Kidney epithelial cell (primary cell): ENCODE results near the gene BMP6. TPM values are rescaled to one million over a fixed set of nuclear protein-coding genes. Genes with fewer than 3 reads are reported as not detected.

Experiments used
- DNase-seq: peaks from one replicate; pipeline ENCODE4 v3.0.0-alpha.2; 2010; ENCODE audit warnings: low read depth
- H3K27me3 ChIP-seq: 2 replicates; pipeline ENCODE4 v1.6.0; 2011; ENCODE audit warnings: low read length; ENCODE audit not compliant: control insufficient read depth, insufficient read depth
- H3K36me3 ChIP-seq: 2 replicates; pipeline ENCODE4 v1.5.1; 2011; ENCODE audit warnings: low read length; ENCODE audit not compliant: control insufficient read depth, insufficient read depth
- H3K4me3 ChIP-seq: 2 replicates; pipeline ENCODE4 v1.5.1; 2011; ENCODE audit warnings: low read depth, mild to moderate bottlenecking, control low read depth, low read length
- CTCF ChIP-seq: IDR thresholded peaks from 2 replicates; pipeline ENCODE4 v1.5.1; 2011; ENCODE audit warnings: mild to moderate bottlenecking, moderate library complexity, low read length, control low read depth, inconsistent platforms; ENCODE audit not compliant: insufficient read depth, poor library complexity, severe bottlenecking
- total RNA-seq: library from RNA; depleted of rRNA; stranded (reverse); fragments of >200 nt; gene quantifications from 2 replicates; pipeline ENCODE4 v1.2.3, GENCODE V29; 2015

Gene BMP6
- total RNA-seq, 1 donor from 2014 or later, result 1.1 TPM

DNA sequence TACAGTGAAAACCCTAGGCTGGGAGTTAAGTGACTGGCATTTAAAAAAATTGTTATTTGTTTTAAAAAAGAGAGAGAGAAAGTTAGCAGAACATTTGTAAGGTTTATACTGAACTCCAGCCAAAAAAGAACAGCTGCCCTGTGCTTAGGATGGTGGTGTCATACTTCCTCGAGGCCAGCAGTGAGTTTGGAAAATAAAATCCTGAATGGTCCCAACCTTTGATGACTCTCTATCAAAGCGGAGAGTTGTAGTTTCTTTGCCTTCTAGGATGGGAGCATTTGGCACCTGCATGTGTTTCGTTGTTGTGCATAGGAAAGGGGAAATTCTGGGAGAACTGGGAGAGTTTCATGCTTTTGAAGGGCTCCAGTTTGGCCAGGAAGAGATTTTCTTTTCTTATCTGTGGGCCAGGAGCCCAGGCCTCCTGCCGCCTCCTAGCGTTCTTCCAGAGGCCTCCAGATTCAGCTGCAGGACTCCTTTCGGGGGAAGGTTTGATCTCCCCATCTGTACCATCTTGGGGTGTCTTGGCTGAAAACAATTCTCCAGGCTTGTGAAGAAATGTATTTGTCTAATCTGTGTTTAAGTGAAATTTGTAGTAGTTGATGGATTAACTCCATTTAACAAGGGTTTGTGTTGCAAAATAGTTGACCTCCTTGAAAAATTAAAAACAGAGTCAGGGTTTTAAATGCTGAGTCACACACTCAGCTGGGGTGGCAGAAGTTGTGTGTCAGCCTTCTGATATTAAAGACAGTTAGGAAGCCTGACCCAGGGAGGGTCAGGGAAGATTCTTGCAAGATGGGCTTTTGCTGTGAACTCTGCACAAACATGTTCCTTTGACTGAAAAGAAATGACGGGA is 121.3 kb downstream of the BMP6 start:
- Histone ChIP-seq H3K4me3 (no peak overlapping the region), H3K27me3 (no peaks in the 10 kb centered on the region), H3K36me3 (no peaks in the 10 kb centered on the region)
- no peak for TF ChIP-seq CTCF
- no peak for DNase-seq

DNA sequence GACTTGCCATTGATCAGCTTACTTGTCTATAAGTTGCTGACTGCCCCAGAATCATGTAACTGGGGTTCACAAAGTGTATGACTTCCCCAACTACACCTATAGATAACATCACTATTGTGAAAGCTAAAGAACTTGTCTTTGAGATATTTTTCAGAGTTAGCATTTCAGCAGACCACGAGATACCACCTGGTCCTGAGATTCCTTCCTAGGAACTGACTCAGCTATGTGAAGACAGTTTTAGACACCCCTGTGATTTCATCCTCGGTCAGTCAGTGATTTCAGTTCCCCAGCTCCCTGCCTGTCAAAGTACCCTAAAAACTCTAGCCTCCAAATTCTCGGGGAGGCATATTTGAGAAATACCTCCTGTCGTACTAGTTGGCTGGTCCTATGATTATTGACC is 122.3 kb downstream of the BMP6 start:
- Histone ChIP-seq H3K27me3 (no peaks in the 10 kb centered on the region), H3K36me3 (no peaks in the 10 kb centered on the region), H3K4me3 (no peak overlapping the region)
- DNase-seq, result no peak
- TF ChIP-seq CTCF, result no peak

DNA sequence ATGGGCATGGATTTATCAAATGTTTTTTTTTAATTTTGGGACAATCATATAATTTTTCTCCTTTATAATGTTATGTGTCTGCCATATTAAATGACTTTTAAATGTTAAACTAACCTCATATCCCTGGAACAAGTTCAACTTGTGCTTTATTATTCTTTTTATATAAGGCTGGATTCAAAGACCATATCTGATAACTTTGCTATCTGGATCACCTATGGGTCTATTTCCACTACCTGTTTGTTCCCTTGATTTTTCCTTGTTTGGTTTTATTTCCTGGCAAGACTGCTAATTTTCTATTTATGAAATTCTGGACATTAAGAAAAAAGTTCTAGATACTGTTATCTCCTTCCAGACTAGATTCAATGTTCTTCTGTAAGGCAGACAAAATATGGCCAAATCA is 125.9 kb downstream of the BMP6 start:
- no peak for TF ChIP-seq CTCF
- Histone ChIP-seq H3K36me3 (no peaks in the 10 kb centered on the region), H3K4me3 (no peak overlapping the region), H3K27me3 (no peaks in the 10 kb centered on the region)
- no peak for DNase-seq

DNA sequence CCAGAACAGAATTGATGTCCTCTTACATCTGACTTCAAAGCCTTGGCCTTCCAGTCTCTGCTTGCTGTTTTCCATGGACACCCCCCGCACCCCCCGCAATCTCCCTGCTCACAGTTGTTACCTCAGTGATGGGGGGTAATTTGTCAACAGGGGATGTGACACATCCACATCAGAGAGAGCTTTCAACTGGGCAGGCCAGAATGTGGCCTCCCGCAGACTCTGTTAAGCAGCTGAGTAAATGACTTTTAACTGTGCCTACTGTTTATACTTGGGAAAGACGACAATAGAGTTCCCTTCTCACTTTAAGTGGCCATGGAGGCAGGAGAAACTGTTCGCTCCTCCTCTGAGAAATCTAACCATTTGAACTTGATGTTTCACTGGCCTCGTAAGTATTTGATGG is 133.7 kb downstream of the BMP6 start:
- Histone ChIP-seq H3K36me3 (no peaks in the 10 kb centered on the region), H3K4me3 (no peak overlapping the region), H3K27me3 (no peaks in the 10 kb centered on the region)
- TF ChIP-seq CTCF, result no peak
- DNase-seq, result no peak

DNA sequence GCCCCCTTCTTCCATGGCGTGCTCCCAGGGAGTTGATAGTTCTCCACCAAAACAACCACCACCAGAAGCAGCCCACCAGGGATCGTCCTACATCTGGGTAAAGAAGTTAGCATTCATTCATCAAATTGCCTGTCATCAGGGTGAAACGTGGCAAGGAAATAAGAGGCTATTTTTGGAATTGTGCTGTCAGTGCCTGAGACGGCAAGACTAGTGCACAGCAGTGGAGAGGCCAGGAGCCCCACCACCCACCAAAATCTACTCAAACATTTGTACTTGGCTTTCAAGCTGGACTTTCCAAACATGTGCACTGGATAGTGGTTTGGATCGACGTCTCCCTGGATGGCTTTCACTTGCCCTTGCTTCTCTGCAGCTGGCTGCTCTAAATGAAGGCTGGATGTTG is 139.9 kb downstream of the BMP6 start:
- Histone ChIP-seq H3K36me3 (no peaks in the 10 kb centered on the region), H3K4me3 (no peak overlapping the region), H3K27me3 (no peaks in the 10 kb centered on the region)
- TF ChIP-seq CTCF, result no peak
- no peak for DNase-seq

GRCh38 chr6:7866526-7866925 is 140.6 kb downstream of the BMP6 start:
- TF ChIP-seq CTCF, result no peak

More at GRCh38 chr6:7866526-7866925, 140.6 kb downstream of the BMP6 start:
- H3K27me3 ChIP-seq, result no peaks in the 10 kb centered on the region
- no peak overlapping the region for H3K4me3 ChIP-seq
- no peaks in the 10 kb centered on the region for H3K36me3 ChIP-seq
- DNase-seq, result no peak
